IMR-90 (cell line): ENCODE measurements around the gene SYNE1.

Experiments
- BHLHE40 ChIP-seq: fragments of 150-350 bp; IDR thresholded peaks from 2 replicates; pipeline ENCODE4 v1.6.1; 2016; ENCODE audit warnings: mild to moderate bottlenecking, low read depth, low read length
- CTCF ChIP-seq: conservative IDR thresholded peaks from 2 replicates; pipeline ENCODE4 v1.5.1; 2012; ENCODE audit warnings: mild to moderate bottlenecking, low read depth, low read length, improper control_type of control experiment
- RAD21 ChIP-seq: IDR thresholded peaks from 2 replicates; pipeline ENCODE4 v1.6.1; 2012; ENCODE audit warnings: low read length, improper control_type of control experiment
- RCOR1 ChIP-seq: IDR thresholded peaks from 2 replicates; pipeline ENCODE4 v1.6.1; 2012; ENCODE audit warnings: mild to moderate bottlenecking, low read length, improper control_type of control experiment; ENCODE audit not compliant: insufficient replicate concordance
- RFX5 ChIP-seq: IDR thresholded peaks from 2 replicates; pipeline ENCODE4 v1.8.0; 2012; ENCODE audit warnings: low read depth, mild to moderate bottlenecking, low read length, moderate library complexity
- TF ChIP-seq, protein P1 (sequence below): fragments of 150-350 bp; IDR thresholded peaks from 2 replicates; pipeline ENCODE4 v1.6.1; 2016; ENCODE audit warnings: low read depth, mild to moderate bottlenecking, low read length, moderate library complexity, borderline replicate concordance
- TF ChIP-seq, protein P2 (sequence below): fragments of 150-350 bp; IDR thresholded peaks from 2 replicates; pipeline ENCODE4 v1.6.1; 2017; ENCODE audit warnings: mild to moderate bottlenecking, antibody characterized with exemption, low read length, low read depth

DNA sequence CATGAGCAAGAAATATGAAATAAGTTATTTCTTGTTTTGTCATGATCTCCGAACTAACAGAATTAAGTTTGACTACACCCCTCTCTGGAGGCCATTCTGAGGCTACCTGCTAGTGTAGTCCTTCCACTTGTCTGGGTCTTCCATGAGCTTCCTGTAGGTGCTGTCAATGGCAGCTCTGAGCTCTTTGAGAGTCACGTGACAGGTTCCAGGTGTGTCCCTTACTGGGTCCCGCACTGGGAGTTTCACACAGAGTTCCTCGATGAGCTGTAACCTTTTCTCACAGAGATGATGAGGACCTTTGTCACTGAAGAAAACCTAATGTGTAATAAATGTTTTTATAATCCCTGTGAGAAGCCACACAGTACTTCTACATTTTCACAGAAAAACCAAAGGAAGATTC, 186.6 kb downstream of the SYNE1 start:
- TF ChIP-seq RFX5 (no peak), CTCF (no peak), BHLHE40 (no peak), RAD21 (no peak), RCOR1 (no peak)
- TF ChIP-seq, protein P1, sequence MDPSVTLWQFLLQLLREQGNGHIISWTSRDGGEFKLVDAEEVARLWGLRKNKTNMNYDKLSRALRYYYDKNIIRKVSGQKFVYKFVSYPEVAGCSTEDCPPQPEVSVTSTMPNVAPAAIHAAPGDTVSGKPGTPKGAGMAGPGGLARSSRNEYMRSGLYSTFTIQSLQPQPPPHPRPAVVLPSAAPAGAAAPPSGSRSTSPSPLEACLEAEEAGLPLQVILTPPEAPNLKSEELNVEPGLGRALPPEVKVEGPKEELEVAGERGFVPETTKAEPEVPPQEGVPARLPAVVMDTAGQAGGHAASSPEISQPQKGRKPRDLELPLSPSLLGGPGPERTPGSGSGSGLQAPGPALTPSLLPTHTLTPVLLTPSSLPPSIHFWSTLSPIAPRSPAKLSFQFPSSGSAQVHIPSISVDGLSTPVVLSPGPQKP, result no peak
- TF ChIP-seq, protein P2, sequence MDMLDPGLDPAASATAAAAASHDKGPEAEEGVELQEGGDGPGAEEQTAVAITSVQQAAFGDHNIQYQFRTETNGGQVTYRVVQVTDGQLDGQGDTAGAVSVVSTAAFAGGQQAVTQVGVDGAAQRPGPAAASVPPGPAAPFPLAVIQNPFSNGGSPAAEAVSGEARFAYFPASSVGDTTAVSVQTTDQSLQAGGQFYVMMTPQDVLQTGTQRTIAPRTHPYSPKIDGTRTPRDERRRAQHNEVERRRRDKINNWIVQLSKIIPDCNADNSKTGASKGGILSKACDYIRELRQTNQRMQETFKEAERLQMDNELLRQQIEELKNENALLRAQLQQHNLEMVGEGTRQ, result no peak
